Nephron (organoid): Measurements from ENCODE around the gene IPO13.

ENCODE experiments used
- H3K27ac Mint-ChIP-seq, 3 experiments: 2 replicates each; pipeline ENCODE4 v1.8.0; 2020; ENCODE audit warnings: mixed read lengths in 3 of 3, mild to moderate bottlenecking in 2 of 3, moderate library complexity in 1 of 3
- H3K27me3 Mint-ChIP-seq: 2 replicates; pipeline ENCODE4 v1.8.0; 2021; ENCODE audit warnings: low read depth, mild to moderate bottlenecking, moderate library complexity, mixed read lengths
- H3K36me3 Mint-ChIP-seq: 2 replicates; pipeline ENCODE4 v1.8.0; 2020; ENCODE audit warnings: low read depth, mixed read lengths
- H3K4me1 Mint-ChIP-seq: 2 replicates; pipeline ENCODE4 v1.8.0; 2020; ENCODE audit warnings: mixed read lengths
- H3K4me3 Mint-ChIP-seq, 3 experiments: 2 replicates each; pipeline ENCODE4 v1.8.0; 2020; ENCODE audit warnings: mild to moderate bottlenecking in 3 of 3, mixed read lengths in 3 of 3, moderate library complexity in 2 of 3
- H3K9me3 Mint-ChIP-seq: 2 replicates; pipeline ENCODE4 v1.8.0; 2020; ENCODE audit warnings: mixed read lengths
- TF ChIP-seq, protein P1 (sequence below), 3 experiments: fragments of 200-600 bp; sonication (generic); IDR thresholded peaks; one replicate each; pipeline ENCODE4 v1.5.0; 2021; ENCODE audit warnings: antibody characterized with exemption in 3 of 3; ENCODE audit not compliant: unreplicated experiment in 3 of 3

Gene IPO13

DNA sequence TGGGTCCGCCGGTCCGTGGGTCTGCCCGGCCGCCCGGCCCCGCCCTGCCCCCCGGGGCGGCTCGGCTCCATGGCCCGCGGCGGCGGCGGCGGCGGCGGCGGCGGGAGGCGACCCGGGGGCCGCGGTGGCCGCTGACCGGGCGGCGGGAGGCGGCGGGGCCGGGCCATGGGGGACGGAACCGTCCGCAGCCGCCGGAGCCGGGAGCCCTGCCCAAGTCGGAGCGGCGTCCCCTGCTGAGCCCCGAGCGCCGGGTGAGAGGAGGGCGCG lies 32.4 kb downstream of the IPO13 start:
- no peaks in the 10 kb centered on the region for H3K27me3 Mint-ChIP-seq

DNA sequence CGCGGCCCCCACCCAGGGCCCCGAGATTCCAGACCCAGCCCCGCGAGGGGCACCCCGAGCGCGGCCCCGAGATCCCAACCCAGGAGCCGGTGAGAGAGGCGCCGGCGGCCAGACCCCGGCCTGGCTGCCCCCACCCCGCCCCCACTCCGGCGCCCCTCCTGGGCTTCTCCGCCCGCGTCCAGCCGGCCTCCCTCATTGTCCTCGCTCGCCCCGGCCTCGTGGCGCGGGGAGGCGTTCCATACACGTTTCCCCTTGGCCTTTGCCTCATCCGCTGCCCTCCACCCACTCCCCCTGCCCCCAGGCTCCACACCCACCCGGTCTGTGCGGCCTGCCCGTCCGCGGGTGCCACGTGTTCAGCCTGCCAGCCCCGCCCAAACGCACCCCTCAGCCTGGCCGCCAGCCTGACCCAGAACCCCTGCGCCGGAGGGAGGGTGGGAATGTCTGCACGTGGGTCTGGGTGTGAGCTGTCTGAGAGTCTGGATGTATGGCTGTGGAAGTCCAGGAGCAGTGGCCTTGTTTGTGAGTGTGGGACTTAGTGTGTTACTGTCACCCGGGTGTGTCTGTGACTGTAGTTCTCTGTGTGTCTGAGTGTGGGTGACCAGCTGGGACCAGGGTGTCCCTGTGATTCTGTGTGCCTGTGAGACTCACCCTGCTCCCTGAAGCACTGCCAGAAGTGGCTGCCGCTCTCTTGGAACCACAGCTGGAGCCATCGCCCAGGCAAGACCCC lies 32.9 kb downstream of the IPO13 start:
- Mint-ChIP-seq H3K4me1 (peaks cover 52% of the 10 kb centered on the region), H3K27me3 (no peaks in the 10 kb centered on the region), H3K4me3 (peak overlapping the region; percentile 89 to 93 (median 93)), H3K27ac (peak overlapping the region in 2 of 3 experiments; percentile 72 to 75), H3K36me3 (peaks cover 38% of the 10 kb centered on the region), H3K9me3 (no peaks in the 10 kb centered on the region)
- TF ChIP-seq, protein P1, sequence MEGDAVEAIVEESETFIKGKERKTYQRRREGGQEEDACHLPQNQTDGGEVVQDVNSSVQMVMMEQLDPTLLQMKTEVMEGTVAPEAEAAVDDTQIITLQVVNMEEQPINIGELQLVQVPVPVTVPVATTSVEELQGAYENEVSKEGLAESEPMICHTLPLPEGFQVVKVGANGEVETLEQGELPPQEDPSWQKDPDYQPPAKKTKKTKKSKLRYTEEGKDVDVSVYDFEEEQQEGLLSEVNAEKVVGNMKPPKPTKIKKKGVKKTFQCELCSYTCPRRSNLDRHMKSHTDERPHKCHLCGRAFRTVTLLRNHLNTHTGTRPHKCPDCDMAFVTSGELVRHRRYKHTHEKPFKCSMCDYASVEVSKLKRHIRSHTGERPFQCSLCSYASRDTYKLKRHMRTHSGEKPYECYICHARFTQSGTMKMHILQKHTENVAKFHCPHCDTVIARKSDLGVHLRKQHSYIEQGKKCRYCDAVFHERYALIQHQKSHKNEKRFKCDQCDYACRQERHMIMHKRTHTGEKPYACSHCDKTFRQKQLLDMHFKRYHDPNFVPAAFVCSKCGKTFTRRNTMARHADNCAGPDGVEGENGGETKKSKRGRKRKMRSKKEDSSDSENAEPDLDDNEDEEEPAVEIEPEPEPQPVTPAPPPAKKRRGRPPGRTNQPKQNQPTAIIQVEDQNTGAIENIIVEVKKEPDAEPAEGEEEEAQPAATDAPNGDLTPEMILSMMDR (IDR thresholded peaks at IDR 0.05; ENCODE audit: unreplicated experiment in 3 of 3): no peak

More for the DNA sequence above, 32.4 kb downstream of the IPO13 start:
- Mint-ChIP-seq H3K4me3 (no peak overlapping the region), H3K36me3 (peaks cover 36% of the 10 kb centered on the region), H3K27ac (no peak overlapping the region), H3K9me3 (no peaks in the 10 kb centered on the region), H3K4me1 (peaks cover 56% of the 10 kb centered on the region)
- TF ChIP-seq, protein P1 (IDR thresholded peaks at IDR 0.05; ENCODE audit: unreplicated experiment in 3 of 3): no peak

DNA sequence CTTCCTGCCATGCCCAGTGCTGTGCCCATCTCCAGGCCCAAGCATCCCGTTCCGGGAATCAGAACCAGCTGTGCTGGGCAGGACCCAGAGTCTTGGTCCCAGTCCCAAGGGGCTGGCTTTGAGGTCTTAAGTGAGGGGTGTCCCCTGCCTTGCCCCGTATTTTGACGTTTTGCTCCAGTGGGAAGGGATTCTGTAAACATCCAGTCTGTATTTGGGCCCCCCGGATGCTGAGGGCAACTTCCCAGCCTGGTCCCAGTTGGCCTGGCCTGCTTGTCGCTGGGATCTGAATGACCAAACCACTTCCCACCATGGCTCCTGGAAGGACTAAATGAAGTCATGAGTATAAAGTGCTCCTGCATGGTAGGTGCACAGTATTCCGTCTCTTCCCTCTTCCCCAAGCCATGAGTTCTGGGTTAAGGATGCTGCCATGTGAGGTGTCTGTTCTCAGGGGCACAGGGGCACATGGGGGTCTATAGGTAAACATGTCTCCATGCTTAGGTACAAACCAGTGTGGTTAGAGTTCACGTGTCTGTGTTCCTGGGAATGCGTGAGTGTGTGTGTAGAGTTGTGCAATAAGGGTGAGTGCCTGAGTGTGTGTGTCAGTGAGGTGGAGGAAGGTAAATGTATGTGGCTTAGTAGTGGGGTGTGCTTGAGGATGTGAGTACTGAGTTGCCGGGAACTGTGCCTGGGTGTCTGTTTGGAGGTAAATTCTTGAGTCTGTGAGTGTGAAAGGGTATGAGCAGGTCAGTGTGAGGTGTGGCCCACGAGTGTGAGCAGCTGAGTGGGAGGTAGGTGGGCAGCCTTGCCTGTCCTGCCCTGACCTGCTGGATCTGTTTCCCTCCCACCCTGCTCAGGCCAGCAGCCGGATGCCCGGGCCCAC lies 33.7 kb downstream of the IPO13 start:
- TF ChIP-seq, protein P1 (IDR thresholded peaks at IDR 0.05; ENCODE audit: unreplicated experiment in 3 of 3): no peak
- Mint-ChIP-seq H3K4me1 (peaks cover 52% of the 10 kb centered on the region), H3K27ac (peak overlapping the region; percentile 1 to 75 (median 72)), H3K9me3 (no peaks in the 10 kb centered on the region), H3K4me3 (peak overlapping the region; percentile 89 to 93 (median 93)), H3K36me3 (peaks cover 39% of the 10 kb centered on the region), H3K27me3 (no peaks in the 10 kb centered on the region)

DNA sequence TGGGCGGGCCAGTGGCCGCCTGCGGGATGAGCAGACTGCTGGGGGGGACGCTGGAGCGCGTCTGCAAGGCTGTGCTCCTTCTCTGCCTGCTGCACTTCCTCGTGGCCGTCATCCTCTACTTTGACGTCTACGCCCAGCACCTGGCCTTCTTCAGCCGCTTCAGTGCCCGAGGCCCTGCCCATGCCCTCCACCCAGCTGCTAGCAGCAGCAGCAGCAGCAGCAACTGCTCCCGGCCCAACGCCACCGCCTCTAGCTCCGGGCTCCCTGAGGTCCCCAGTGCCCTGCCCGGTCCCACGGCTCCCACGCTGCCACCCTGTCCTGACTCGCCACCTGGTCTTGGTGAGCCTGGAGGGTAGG lies 34.4 kb downstream of the IPO13 start:
- TF ChIP-seq, protein P1 (IDR thresholded peaks at IDR 0.05; ENCODE audit: unreplicated experiment in 3 of 3): no peak
- no peaks in the 10 kb centered on the region for H3K27me3 Mint-ChIP-seq
- H3K9me3 Mint-ChIP-seq: no peaks in the 10 kb centered on the region
- no peak overlapping the region for H3K27ac Mint-ChIP-seq
- H3K4me3 Mint-ChIP-seq: peak overlapping the region; percentile 13 to 93 (median 89)
- peaks cover 48% of the 10 kb centered on the region for H3K4me1 Mint-ChIP-seq
- H3K36me3 Mint-ChIP-seq: peaks cover 45% of the 10 kb centered on the region

DNA sequence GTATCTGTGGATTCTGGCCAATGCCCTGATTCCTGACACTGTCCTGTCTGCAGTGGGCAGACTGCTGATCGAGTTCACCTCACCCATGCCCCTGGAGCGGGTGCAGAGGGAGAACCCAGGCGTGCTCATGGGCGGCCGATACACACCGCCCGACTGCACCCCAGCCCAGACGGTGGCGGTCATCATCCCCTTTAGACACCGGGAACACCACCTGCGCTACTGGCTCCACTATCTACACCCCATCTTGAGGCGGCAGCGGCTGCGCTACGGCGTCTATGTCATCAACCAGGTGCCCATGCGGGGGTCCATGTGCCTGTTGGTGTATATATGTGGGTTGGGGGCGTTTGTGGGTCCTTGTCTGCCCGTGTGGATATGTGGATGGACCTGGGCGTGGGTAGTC lies 34.9 kb downstream of the IPO13 start:
- no peaks in the 10 kb centered on the region for H3K27me3 Mint-ChIP-seq
- H3K4me3 Mint-ChIP-seq: peak overlapping the region in 2 of 3 experiments; percentile 35 to 93
- H3K36me3 Mint-ChIP-seq: peaks cover 45% of the 10 kb centered on the region
- TF ChIP-seq, protein P1 (IDR thresholded peaks at IDR 0.05; ENCODE audit: unreplicated experiment in 3 of 3): no peak
- no peak overlapping the region for H3K27ac Mint-ChIP-seq
- peaks cover 43% of the 10 kb centered on the region for H3K4me1 Mint-ChIP-seq
- no peaks in the 10 kb centered on the region for H3K9me3 Mint-ChIP-seq
